ENCODE results near the gene KRTAP10-2. TPM values are rescaled to one million over a fixed set of nuclear protein-coding genes. Genes with fewer than 3 reads are reported as not detected.

KRTAP10-2 gene
- polyA plus RNA-seq, 1 donor (not counting 4 experiments of a cell fraction or from before 2014, with no cell fraction given) = not detected

GRCh38 chr21:44516342-44516741 is 35.0 kb downstream of the KRTAP10-2 start:
- FAIRE-seq = no peak
- TF ChIP-seq EZH2 (IDR thresholded peaks at IDR 0.05; ENCODE audit: low read length) = no peak
- TF ChIP-seq, protein P1, sequence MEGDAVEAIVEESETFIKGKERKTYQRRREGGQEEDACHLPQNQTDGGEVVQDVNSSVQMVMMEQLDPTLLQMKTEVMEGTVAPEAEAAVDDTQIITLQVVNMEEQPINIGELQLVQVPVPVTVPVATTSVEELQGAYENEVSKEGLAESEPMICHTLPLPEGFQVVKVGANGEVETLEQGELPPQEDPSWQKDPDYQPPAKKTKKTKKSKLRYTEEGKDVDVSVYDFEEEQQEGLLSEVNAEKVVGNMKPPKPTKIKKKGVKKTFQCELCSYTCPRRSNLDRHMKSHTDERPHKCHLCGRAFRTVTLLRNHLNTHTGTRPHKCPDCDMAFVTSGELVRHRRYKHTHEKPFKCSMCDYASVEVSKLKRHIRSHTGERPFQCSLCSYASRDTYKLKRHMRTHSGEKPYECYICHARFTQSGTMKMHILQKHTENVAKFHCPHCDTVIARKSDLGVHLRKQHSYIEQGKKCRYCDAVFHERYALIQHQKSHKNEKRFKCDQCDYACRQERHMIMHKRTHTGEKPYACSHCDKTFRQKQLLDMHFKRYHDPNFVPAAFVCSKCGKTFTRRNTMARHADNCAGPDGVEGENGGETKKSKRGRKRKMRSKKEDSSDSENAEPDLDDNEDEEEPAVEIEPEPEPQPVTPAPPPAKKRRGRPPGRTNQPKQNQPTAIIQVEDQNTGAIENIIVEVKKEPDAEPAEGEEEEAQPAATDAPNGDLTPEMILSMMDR (optimal IDR thresholded peaks at IDR 0.05 in 1 of 3, IDR thresholded peaks at IDR 0.05 in 1 of 3, conservative IDR thresholded peaks at IDR 0.05 in 1 of 3; ENCODE audit: extremely low read depth in 1 of 3, insufficient read depth in 2 of 3, low read length in 3 of 3) = no peak
- Histone ChIP-seq H3K4me1 (ENCODE audit: control insufficient read depth, extremely low read depth, insufficient read depth, low read length) (no peaks in the 10 kb centered on the region), H3K27ac (ENCODE audit: control insufficient read depth, insufficient read depth, low read length) (no peak overlapping the region), H3K36me3 (ENCODE audit: control insufficient read depth in 2 of 2, extremely low read depth in 1 of 2, insufficient read depth in 2 of 2, low read length in 2 of 2) (no peaks in the 10 kb centered on the region), H3K27me3 (ENCODE audit: control insufficient read depth, extremely low read depth, insufficient read depth, low read length) (peaks cover 11% of the 10 kb centered on the region), H3K9me3 (ENCODE audit: control insufficient read depth, low read depth, low read length) (no peaks in the 10 kb centered on the region), H4K20me1 (ENCODE audit: control insufficient read depth, extremely low read depth, insufficient read depth, low read length) (no peaks in the 10 kb centered on the region), H2AFZ (ENCODE audit: control insufficient read depth, low read length) (no peak overlapping the region), H3K4me3 (ENCODE audit: control insufficient read depth in 2 of 3, extremely low read depth in 1 of 3, insufficient read depth in 2 of 3, low read depth in 1 of 3, low read length in 3 of 3) (no peak overlapping the region), H3K9me1 (ENCODE audit: control insufficient read depth, extremely low read depth, insufficient read depth, low read length) (no peaks in the 10 kb centered on the region), H3K79me2 (ENCODE audit: control insufficient read depth, insufficient read depth, low read length) (no peaks in the 10 kb centered on the region), H3K9ac (ENCODE audit: control insufficient read depth, extremely low read depth, insufficient read depth, low read length) (no peak overlapping the region), H3K4me2 (ENCODE audit: control insufficient read depth, extremely low read depth, insufficient read depth, low read depth, low read length) (no peak overlapping the region)
- dilution Hi-C loops (cut with MboI; ENCODE audit: extremely low pct_ligation_motif_present, low sequenced_read_pairs) = no loop called here
- DNase-seq (ENCODE audit: low read depth, low spot score) = no peak

- dilution Hi-C loops (cut with MboI; ENCODE audit: extremely low pct_ligation_motif_present, low sequenced_read_pairs) = no loop called here
Measured at GRCh38 chr21:44515359-44516165, 35.7 kb downstream of the KRTAP10-2 start.

More at GRCh38 chr21:44515359-44516165, 35.7 kb downstream of the KRTAP10-2 start:
- no peaks in the 10 kb centered on the region for H3K9me3 ChIP-seq (ENCODE audit: control insufficient read depth, low read depth, low read length)
- no peak overlapping the region for H3K27ac ChIP-seq (ENCODE audit: control insufficient read depth, insufficient read depth, low read length)
- no peaks in the 10 kb centered on the region for H4K20me1 ChIP-seq (ENCODE audit: control insufficient read depth, extremely low read depth, insufficient read depth, low read length)
- H3K4me2 ChIP-seq (ENCODE audit: control insufficient read depth, extremely low read depth, insufficient read depth, low read depth, low read length) = no peak overlapping the region
- H3K79me2 ChIP-seq (ENCODE audit: control insufficient read depth, insufficient read depth, low read length) = no peaks in the 10 kb centered on the region
- H2AFZ ChIP-seq (ENCODE audit: control insufficient read depth, low read length) = no peak overlapping the region
- DNase-seq (ENCODE audit: low read depth, low spot score) = no peak
- TF ChIP-seq, protein P1 (optimal IDR thresholded peaks at IDR 0.05 in 1 of 3, IDR thresholded peaks at IDR 0.05 in 1 of 3, conservative IDR thresholded peaks at IDR 0.05 in 1 of 3; ENCODE audit: extremely low read depth in 1 of 3, insufficient read depth in 2 of 3, low read length in 3 of 3) = no peak
- TF ChIP-seq EZH2 (IDR thresholded peaks at IDR 0.05; ENCODE audit: low read length) = no peak
- H3K9ac ChIP-seq (ENCODE audit: control insufficient read depth, extremely low read depth, insufficient read depth, low read length) = no peak overlapping the region
- H3K4me3 ChIP-seq (ENCODE audit: control insufficient read depth in 2 of 3, extremely low read depth in 1 of 3, insufficient read depth in 2 of 3, low read depth in 1 of 3, low read length in 3 of 3) = no peak overlapping the region
- no peaks in the 10 kb centered on the region for H3K9me1 ChIP-seq (ENCODE audit: control insufficient read depth, extremely low read depth, insufficient read depth, low read length)
- H3K36me3 ChIP-seq (ENCODE audit: control insufficient read depth in 2 of 2, extremely low read depth in 1 of 2, insufficient read depth in 2 of 2, low read length in 2 of 2) = no peaks in the 10 kb centered on the region
- peaks cover 11% of the 10 kb centered on the region for H3K27me3 ChIP-seq (ENCODE audit: control insufficient read depth, extremely low read depth, insufficient read depth, low read length)
- FAIRE-seq = no peak
- H3K4me1 ChIP-seq (ENCODE audit: control insufficient read depth, extremely low read depth, insufficient read depth, low read length) = no peaks in the 10 kb centered on the region
